GM23248 (cell line): ENCODE results near the gene NCR2. TPM values are rescaled to one million over a fixed set of nuclear protein-coding genes. Genes with fewer than 3 reads are reported as not detected.

Experiments
- DNase-seq: peaks from one replicate; pipeline ENCODE4 v3.0.0-alpha.2; 2015
- H2AFZ ChIP-seq: fragments of 200-600 bp; sonication (generic); 2 replicates; pipeline ENCODE4 v1.6.1; 2016; ENCODE audit warnings: antibody characterized with exemption
- H3F3A ChIP-seq: fragments of 200-600 bp; sonication (generic); 2 replicates; pipeline ENCODE4 v1.6.1; 2016; ENCODE audit warnings: mild to moderate bottlenecking, antibody characterized with exemption, mixed run types; ENCODE audit not compliant: insufficient read depth
- H3K27ac ChIP-seq: fragments of 200-600 bp; sonication (generic); 2 replicates; pipeline ENCODE4 v1.5.1; 2016; ENCODE audit warnings: mild to moderate bottlenecking
- H3K27me3 ChIP-seq: fragments of 200-600 bp; sonication (generic); replicated peaks from 2 replicates; pipeline ENCODE4 v1.6.1; 2016; ENCODE audit warnings: mild to moderate bottlenecking; ENCODE audit not compliant: insufficient read depth
- H3K36me3 ChIP-seq: fragments of 200-600 bp; sonication (generic); 2 replicates; pipeline ENCODE4 v1.6.1; 2016; ENCODE audit warnings: low read depth, mild to moderate bottlenecking
- H3K4me1 ChIP-seq: fragments of 200-600 bp; sonication (generic); 2 replicates; pipeline ENCODE4 v1.6.1; 2016; ENCODE audit warnings: mild to moderate bottlenecking; ENCODE audit not compliant: insufficient read depth
- H3K4me2 ChIP-seq: fragments of 200-600 bp; sonication (generic); one replicate; pipeline ENCODE4 v1.6.1; 2016; ENCODE audit warnings: mild to moderate bottlenecking; ENCODE audit not compliant: unreplicated experiment
- H3K4me3 ChIP-seq: fragments of 200-600 bp; sonication (generic); 2 replicates; pipeline ENCODE4 v1.5.1; 2016; ENCODE audit warnings: mild to moderate bottlenecking
- H3K79me2 ChIP-seq: fragments of 200-600 bp; sonication (generic); 2 replicates; pipeline ENCODE4 v1.6.1; 2016; ENCODE audit warnings: mild to moderate bottlenecking; ENCODE audit not compliant: insufficient read depth
- H3K9ac ChIP-seq: fragments of 200-600 bp; sonication (generic); 2 replicates; pipeline ENCODE4 v1.6.1; 2016; ENCODE audit warnings: mild to moderate bottlenecking
- H3K9me2 ChIP-seq: fragments of 200-600 bp; sonication (generic); 2 replicates; pipeline ENCODE4 v1.6.1; 2016; ENCODE audit warnings: mixed run types, mild to moderate bottlenecking, moderate library complexity; ENCODE audit not compliant: insufficient read depth
- H3K9me3 ChIP-seq: fragments of 200-600 bp; sonication (generic); one replicate; pipeline ENCODE4 v1.6.1; 2017; ENCODE audit warnings: low read depth
- H4K20me1 ChIP-seq: fragments of 200-600 bp; sonication (generic); 2 replicates; pipeline ENCODE4 v1.6.0; 2016; ENCODE audit not compliant: insufficient read depth
- EZH2 ChIP-seq: fragments of 200-600 bp; sonication (generic); IDR thresholded peaks from 2 replicates; pipeline ENCODE4 v1.6.1; 2018; ENCODE audit warnings: antibody characterized with exemption, mild to moderate bottlenecking; ENCODE audit not compliant: insufficient read depth, poor library complexity, severe bottlenecking
- EZH2phosphoT487 ChIP-seq: fragments of 200-600 bp; sonication (generic); IDR thresholded peaks from 2 replicates; pipeline ENCODE4 v1.6.1; 2018; ENCODE audit warnings: antibody characterized with exemption, moderate library complexity, mild to moderate bottlenecking, low read depth; ENCODE audit not compliant: insufficient read depth
- WGBS, 2 experiments: methylation state at CpG; one replicate each; pipeline ENCODE4 v1.1.6; 2015 to 2017; ENCODE audit warnings: low lambda C conversion rate in 2 of 2, low coverage in 1 of 2; ENCODE audit errors: missing lambda C conversion rate in 2 of 2; 5-methylcytosine and 5-hydroxymethylcytosine counted together
- in situ Hi-C: fragments of 300-500 bp; cut with MboI; formaldehyde crosslinking; loops from 2 replicates; pipeline ENCODE4 v1.15.0; 2020
- polyA plus RNA-seq: library from polyadenylated mRNA; unstranded; fragments of >200 nt; fragmentation: Nextera tagmentation; extraction: Ambion mirVana; gene quantifications from 2 replicates; pipeline ENCODE4 v1.2.1, GENCODE V29; 2016
- total RNA-seq: library from RNA; depleted of rRNA; stranded (reverse); fragments of >200 nt; shearing (Covaris generic); gene quantifications from 2 replicates; pipeline ENCODE4 v1.2.3, GENCODE V29; 2014

The NCR2 gene
- total and polyA plus RNA-seq, 2 experiments from 2014 or later, result not detected

DNA sequence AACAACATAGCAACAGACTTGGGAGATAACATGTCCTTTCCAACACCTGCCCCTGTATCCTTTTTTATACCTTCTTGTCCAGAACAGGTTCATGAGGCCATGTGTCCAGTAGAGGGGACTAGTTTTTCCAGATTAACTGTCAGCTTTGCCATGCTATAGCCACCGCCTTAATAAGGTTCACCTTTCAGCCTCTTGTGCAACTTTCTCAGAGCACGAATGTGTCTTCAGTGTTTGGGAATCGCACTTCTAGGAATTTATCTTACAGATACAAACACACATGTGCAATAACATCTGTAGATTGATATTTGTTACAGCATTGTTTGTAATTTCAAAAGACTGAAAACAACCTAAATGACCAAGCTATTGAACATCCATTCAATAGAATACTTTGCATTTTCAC lies 21.4 kb downstream of the NCR2 start:
- H4K20me1 ChIP-seq, result no peaks in the 10 kb centered on the region
- peaks cover 16% of the 10 kb centered on the region for H3K27me3 ChIP-seq
- H3F3A ChIP-seq, result no peaks in the 10 kb centered on the region
- in situ Hi-C loops, result loop anchor here (25.0 kb wide), 1 partner anchor 680 kb away; no protein-coding TSS in a partner anchor
- DNase-seq, result no peak
- H3K4me2 ChIP-seq, result no peak overlapping the region
- no peak for TF ChIP-seq EZH2phosphoT487
- TF ChIP-seq EZH2, result no peak
- no peak overlapping the region for H3K9ac ChIP-seq
- H3K9me2 ChIP-seq, result no peaks in the 10 kb centered on the region
- H3K4me1 ChIP-seq, result no peaks in the 10 kb centered on the region
- H3K4me3 ChIP-seq, result no peak overlapping the region
- no peaks in the 10 kb centered on the region for H3K36me3 ChIP-seq
- peaks cover 1% of the 10 kb centered on the region for H3K9me3 ChIP-seq
- no peak overlapping the region for H2AFZ ChIP-seq
- H3K27ac ChIP-seq, result no peak overlapping the region
- no peaks in the 10 kb centered on the region for H3K79me2 ChIP-seq
- 40 to 51% methylated on average over 3 of the region's 3 CpGs for WGBS, 2 experiments

DNA sequence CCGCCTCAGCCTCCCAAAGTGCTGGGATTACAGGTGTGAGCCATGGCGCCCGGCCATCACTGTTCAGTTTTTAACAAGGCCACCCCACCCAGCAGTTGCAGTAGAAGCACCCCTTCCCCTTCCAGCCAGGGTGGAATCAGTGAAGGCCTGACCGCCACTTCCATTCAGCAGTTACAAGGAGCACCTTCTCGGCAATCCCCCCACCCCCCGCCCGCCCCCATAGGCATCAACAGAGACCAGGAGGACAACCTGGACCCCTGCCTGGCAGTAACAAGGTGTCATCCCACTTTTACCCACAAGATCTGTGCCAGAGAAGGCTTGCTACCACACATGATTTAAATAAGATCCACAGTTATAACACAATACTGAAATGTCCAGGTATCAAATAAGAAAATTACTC lies 23.1 kb downstream of the NCR2 start:
- TF ChIP-seq EZH2phosphoT487 (no peak), EZH2 (no peak)
- Histone ChIP-seq H3K4me2 (no peak overlapping the region), H3K4me3 (no peak overlapping the region), H3K9me2 (no peaks in the 10 kb centered on the region), H3K9ac (no peak overlapping the region), H3K4me1 (no peaks in the 10 kb centered on the region), H3K27me3 (peaks cover 19% of the 10 kb centered on the region), H3K79me2 (no peaks in the 10 kb centered on the region), H3K36me3 (no peaks in the 10 kb centered on the region), H3K9me3 (peaks cover 6% of the 10 kb centered on the region), H3F3A (no peaks in the 10 kb centered on the region), H4K20me1 (no peaks in the 10 kb centered on the region), H3K27ac (no peak overlapping the region), H2AFZ (no peak overlapping the region)
- WGBS, 2 experiments, result 41 to 53% methylated on average over 7 of the region's 7 CpGs
- no peak for DNase-seq
- in situ Hi-C loops, result loop anchor here (25.0 kb wide), 1 partner anchor 679 kb away; no protein-coding TSS in a partner anchor

DNA sequence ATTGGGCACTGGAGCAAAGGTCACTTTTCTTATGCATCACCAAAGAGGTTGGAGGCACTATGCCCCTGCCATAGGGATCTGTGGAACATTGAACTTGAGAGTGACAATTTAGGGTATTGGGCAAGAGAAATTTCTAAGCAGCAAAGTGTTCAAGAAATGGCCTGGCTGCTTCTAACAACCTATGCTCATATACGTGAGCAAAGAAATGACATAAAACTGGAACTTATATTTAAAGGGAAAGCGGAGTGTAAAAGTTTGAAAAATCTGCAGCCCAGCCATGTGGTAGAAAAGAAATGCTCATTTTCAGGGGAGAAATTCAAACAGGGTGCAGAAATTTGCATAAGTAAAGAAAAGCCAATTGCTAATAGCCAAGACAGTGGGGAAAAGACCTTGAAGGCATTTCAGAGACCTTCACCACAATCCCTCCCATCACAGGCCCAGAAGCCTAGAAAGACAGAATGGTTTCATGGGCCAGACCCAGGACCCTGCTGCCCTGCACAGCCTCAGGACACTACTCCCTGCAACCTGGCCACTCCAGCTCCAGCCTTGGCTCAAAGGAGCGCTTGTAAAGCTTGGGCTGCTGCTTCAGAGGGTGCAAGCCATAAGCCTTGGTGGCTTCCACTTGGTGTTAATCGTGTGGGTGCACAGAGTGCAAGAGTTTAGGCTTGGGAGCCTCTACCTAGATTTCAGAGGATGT lies 24.4 kb downstream of the NCR2 start:
- H3K27me3 ChIP-seq, result peaks cover 21% of the 10 kb centered on the region

DNA sequence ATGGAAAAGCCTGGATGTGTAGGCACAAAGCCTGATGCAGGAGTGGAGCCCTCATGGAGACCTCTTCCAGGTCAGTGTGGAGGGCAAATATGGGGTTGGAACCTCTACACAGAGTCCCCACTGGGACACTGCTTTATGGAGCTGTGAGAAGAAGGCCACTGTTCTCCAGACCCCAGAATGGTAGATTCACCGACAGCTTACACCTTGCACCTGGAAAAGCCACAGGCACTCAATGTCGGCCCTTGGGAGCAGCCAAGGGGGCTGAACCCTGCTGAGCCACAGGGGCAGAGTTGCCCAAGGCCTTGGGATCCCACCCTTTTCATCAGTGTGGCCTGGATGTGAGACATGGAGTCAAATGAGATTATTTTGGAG lies 24.9 kb downstream of the NCR2 start:
- Histone ChIP-seq H3K27ac (no peak overlapping the region), H3K27me3 (peaks cover 26% of the 10 kb centered on the region), H3K79me2 (no peaks in the 10 kb centered on the region), H3K9me3 (peaks cover 6% of the 10 kb centered on the region), H3K36me3 (no peaks in the 10 kb centered on the region), H4K20me1 (no peaks in the 10 kb centered on the region), H3F3A (no peaks in the 10 kb centered on the region), H3K4me3 (no peak overlapping the region), H3K4me2 (no peak overlapping the region), H2AFZ (no peak overlapping the region), H3K9ac (no peak overlapping the region), H3K9me2 (no peaks in the 10 kb centered on the region), H3K4me1 (no peaks in the 10 kb centered on the region)
- in situ Hi-C loops, result loop anchor here (10.0 to 25.0 kb wide), 2 partner anchors 315 to 677 kb away; no protein-coding TSS in a partner anchor
- 26 to 39% methylated on average over 2 of the region's 2 CpGs for WGBS, 2 experiments
- DNase-seq, result no peak
- TF ChIP-seq EZH2 (no peak), EZH2phosphoT487 (no peak)

More for the DNA sequence above, 24.4 kb downstream of the NCR2 start:
- no peaks in the 10 kb centered on the region for H3K4me1 ChIP-seq
- peaks cover 6% of the 10 kb centered on the region for H3K9me3 ChIP-seq
- H4K20me1 ChIP-seq, result no peaks in the 10 kb centered on the region
- no peak overlapping the region for H3K27ac ChIP-seq
- no peaks in the 10 kb centered on the region for H3K36me3 ChIP-seq
- in situ Hi-C loops, result loop anchor here (10.0 to 25.0 kb wide), 2 partner anchors 315 to 678 kb away; no protein-coding TSS in a partner anchor
- no peaks in the 10 kb centered on the region for H3K9me2 ChIP-seq
- no peaks in the 10 kb centered on the region for H3F3A ChIP-seq
- H3K4me2 ChIP-seq, result no peak overlapping the region
- H2AFZ ChIP-seq, result no peak overlapping the region
- whole genome bisulfite sequencing, 2 experiments, result 33 to 36% methylated on average over 4 of the region's 4 CpGs
- DNase-seq, result no peak
- TF ChIP-seq EZH2phosphoT487, result no peak
- TF ChIP-seq EZH2, result no peak
- H3K9ac ChIP-seq, result no peak overlapping the region
- no peaks in the 10 kb centered on the region for H3K79me2 ChIP-seq
- no peak overlapping the region for H3K4me3 ChIP-seq
